LHCN-M2 (cell line): Measurements from ENCODE around the gene IL18RAP. TPM values are rescaled to one million over a fixed set of nuclear protein-coding genes. Genes with fewer than 3 reads are reported as not detected.

Experiments used
- DNase-seq: peaks from one replicate; pipeline ENCODE4 v3.0.0-alpha.2; 2012; ENCODE audit warnings: low read depth
- total RNA-seq: library from RNA; depleted of rRNA; stranded (reverse); fragments of >200 nt; gene quantifications from 2 replicates; pipeline ENCODE4 v1.2.3, GENCODE V29; 2014

IL18RAP gene
- total RNA-seq, 1 experiment from 2014 or later: not detected

GRCh38 chr2:102423368-102423767 lies 408 bp downstream of the IL18RAP start:
- no peak for DNase-seq

- no peak for DNase-seq
Observed at GRCh38 chr2:102424754-102425153, 1.8 kb downstream of the IL18RAP start.

GRCh38 chr2:102425441-102426132 lies 2.6 kb downstream of the IL18RAP start:
- DNase-seq: no peak

GRCh38 chr2:102427249-102427648 lies 4.3 kb downstream of the IL18RAP start:
- DNase-seq: no peak

GRCh38 chr2:102428573-102428972 lies 5.6 kb downstream of the IL18RAP start:
- DNase-seq: no peak

- no peak for DNase-seq
Observed at GRCh38 chr2:102432386-102432785, 9.4 kb downstream of the IL18RAP start.

GRCh38 chr2:102433973-102434654 lies 11.2 kb downstream of the IL18RAP start:
- DNase-seq: peak; percentile 32

GRCh38 chr2:102434655-102435381 lies 11.9 kb downstream of the IL18RAP start:
- no peak for DNase-seq

- no peak for DNase-seq
Observed at GRCh38 chr2:102435741-102436140, 12.8 kb downstream of the IL18RAP start.

GRCh38 chr2:102436323-102436722 lies 13.4 kb downstream of the IL18RAP start:
- no peak for DNase-seq

- DNase-seq: no peak
Observed at GRCh38 chr2:102437122-102437521, 14.2 kb downstream of the IL18RAP start.

- DNase-seq: no peak
Observed at GRCh38 chr2:102438111-102438510, 15.2 kb downstream of the IL18RAP start.

GRCh38 chr2:102438578-102438977 lies 15.6 kb downstream of the IL18RAP start:
- DNase-seq: no peak

GRCh38 chr2:102439065-102439695 lies 16.2 kb downstream of the IL18RAP start:
- DNase-seq: no peak

- DNase-seq: no peak
Observed at GRCh38 chr2:102442967-102443828, 20.2 kb downstream of the IL18RAP start.

GRCh38 chr2:102444233-102444632 lies 21.3 kb downstream of the IL18RAP start:
- DNase-seq: no peak

- DNase-seq: no peak
Observed at GRCh38 chr2:102446936-102447335, 24.0 kb downstream of the IL18RAP start.

GRCh38 chr2:102449370-102449974 lies 26.5 kb downstream of the IL18RAP start:
- DNase-seq: peak; percentile 22

- DNase-seq: no peak
Observed at GRCh38 chr2:102451968-102452367, 29.0 kb downstream of the IL18RAP start.

GRCh38 chr2:102453501-102453900 lies 30.5 kb downstream of the IL18RAP start:
- no peak for DNase-seq
